NCI-H510A (cell line): ENCODE measurements around the gene CBFB.

Experiments used
- DNase-seq: peaks from one replicate; lab custom pipeline; 2025; lab: John Stamatoyannopoulos, UW

CBFB gene

DNA sequence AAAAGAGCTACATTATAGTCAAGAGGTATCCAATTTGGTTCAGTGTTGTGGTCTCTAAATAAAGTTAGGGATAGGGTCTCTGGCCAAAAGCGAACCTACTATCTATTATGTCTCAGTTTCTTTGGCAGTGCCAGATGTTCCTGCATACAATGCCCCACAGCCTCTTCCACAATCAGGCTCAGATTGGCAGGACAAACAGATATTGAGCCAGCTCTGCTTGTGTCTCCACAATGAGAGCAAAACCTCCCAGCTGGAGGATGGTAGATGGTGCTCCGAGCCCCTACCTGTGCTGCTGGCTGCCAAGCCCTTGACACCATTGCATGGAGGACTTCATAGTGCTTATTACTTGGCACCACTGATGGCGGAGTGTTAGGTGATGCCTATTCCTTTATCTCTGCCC, 100.5 kb downstream of the CBFB start:
- no peak for DNase-seq

DNA sequence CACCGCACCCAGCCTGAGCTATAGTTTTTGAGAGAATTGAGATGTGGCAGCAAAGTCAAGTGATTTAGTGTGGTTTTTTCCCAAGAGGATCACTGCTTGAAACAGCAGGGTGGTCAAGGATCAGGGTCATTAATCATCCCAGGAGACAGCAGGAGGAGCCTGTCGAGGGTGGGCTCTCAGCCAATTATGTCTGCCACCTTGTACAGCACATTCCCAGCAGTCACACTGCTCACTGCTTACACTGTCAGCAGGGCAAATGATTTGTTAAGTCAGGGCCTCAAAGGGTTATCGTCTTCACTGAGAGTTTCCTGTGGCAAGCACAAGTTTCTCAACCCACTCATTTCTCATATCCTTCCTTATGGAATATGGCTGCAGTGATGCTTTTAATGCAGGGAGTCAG, 108.7 kb downstream of the CBFB start:
- DNase-seq, result no peak

DNA sequence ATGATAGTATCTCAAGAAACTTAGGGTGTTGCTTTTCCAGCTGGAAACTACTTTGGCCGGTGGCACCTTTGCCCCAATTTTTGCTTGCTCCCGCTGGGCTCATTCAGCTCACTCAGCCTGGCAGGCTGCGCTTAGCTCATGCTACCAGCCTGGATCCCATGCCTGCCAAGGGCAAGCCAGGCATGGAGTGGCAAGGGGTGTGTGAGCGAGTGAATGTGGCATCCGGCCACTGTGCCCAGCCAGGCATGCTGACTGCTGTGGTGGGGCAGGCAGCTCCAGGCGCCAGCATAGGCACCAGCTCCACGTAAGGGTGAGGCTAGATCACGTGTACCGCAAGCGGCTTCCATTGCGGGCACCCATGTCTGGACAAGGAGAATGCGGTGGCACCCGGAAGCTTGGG, 112.4 kb downstream of the CBFB start:
- DNase-seq, result no peak

DNA sequence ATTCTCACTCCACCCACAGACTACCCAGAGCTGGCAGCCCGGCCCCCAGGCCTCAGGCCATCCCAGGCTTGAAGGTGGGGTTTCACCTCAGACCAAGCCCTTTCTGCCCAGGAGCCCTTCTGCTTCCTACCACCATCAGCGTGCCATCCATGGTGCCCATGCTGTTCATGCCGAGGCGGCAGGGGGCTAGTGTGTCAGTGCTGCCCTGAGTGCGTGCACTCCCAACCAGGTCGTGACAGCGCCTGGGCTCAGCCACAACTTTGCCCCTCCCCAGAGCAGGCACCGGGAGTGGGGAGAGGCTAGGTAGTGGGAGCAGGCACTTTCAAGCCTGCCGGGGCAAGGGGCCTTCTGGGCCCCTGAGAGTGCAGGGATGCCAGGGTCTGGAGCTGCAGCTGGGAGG, 113.4 kb downstream of the CBFB start:
- DNase-seq, result no peak

DNA sequence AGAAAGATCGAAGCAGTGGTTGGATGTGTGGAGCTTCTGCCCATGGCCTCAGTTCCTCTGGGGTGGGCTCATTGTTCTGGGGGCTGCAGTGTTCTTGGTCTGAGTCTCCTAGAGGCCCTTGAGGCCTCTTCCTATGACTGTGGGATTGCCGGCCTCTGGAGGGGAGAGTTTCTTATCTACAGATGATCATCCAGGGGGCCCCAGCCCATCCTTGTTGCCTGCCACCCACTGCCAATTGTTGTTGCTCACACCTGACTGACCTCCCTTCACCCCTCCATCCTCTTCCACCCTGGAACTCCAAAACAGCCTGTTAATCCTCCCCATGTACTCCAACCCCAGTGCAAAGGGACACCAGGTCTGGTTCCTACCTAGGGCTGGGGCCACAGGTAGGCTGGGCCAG, 116.0 kb downstream of the CBFB start:
- no peak for DNase-seq

DNA sequence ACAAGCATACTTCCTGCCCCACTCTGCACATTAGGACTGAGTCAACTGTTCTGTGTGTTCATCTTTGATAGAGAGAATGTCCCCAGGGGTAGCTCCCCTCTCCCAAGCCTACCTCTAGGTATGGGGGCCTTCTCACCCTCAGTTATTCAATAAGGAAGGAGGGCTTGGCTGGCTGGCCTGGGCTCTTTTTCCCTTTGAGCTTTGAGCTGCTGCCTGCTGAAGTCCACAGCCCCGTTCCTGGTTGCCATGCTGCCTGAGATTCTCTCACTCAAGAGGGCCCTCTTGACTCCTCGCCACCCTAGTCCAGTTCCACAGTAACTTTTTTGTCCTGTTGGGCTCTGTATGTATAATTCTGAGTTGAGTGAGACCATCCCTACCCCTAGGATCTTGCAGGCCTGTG, 116.8 kb downstream of the CBFB start:
- DNase-seq, result no peak

DNA sequence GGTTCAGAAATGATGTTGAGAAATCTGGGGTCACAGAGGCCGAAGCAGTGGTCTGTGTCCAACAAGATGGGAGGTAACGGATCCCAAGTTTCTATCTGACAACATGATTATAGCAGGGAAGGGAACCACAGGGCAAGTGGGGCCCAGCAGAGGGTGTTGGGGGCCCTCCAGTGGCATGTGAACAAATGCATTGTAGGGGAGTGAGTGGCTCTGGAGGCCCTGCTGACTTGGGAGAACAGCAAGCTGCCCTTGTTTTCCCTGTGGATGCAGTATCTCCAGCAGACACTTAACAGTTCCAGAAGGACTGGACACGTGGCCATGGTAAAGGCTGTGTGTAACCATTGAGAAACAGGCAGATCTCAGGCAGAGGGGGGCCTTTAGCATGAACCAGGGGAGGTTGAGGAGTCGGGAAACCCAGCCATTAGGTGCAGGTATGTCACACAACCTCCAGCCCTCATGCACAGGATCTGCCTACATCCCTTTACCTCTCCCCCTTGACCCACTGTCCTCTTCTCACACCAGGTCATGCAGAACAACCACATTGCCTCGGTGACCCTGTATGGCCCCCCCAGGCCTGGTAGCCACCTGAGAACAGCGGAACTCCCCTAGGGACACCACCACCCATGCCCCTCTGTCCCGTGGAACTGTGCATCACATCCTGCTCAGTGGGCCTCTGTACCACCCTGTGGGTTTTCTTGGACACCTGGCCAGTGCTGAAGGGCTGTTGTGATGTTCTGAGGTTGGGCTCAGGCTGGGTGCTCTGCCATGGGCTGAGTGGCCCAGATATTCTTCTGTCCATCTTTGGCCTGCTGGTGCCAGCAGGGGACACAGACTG, 117.8 kb downstream of the CBFB start:
- no peak for DNase-seq

DNA sequence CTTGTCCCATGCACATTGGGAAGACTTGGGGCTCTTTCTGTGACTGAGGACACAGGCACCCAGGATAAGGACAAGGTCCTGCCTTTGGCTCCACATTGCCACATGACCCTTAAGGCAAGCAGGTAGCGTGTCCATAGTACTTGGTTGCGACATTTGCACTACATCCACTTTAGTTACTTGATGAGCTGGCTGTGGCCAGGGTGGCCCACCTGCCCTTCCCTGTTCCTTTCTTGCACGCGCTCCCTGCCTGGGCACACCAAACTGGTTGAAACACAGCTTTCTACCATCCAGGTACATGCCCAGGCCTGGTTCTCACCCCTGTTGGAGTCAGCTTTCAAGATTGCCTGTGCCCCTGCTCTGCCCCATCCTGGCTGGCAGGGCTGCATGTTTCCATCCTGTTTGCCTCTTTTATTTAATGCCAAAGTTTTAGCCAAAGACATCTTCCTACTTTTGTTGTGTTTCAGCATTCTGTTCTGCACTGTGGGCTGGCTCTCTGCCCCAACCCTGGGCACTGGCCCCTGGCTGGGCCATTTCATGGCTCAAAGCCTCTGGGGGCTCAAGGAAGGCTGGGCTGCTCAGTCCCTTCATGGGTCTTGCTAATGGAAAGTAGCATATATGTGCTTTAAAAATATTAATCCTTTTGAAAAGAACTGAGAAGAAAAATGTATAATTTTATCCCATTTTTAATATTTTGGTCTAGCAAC, 118.6 kb downstream of the CBFB start:
- DNase-seq, result no peak

DNA sequence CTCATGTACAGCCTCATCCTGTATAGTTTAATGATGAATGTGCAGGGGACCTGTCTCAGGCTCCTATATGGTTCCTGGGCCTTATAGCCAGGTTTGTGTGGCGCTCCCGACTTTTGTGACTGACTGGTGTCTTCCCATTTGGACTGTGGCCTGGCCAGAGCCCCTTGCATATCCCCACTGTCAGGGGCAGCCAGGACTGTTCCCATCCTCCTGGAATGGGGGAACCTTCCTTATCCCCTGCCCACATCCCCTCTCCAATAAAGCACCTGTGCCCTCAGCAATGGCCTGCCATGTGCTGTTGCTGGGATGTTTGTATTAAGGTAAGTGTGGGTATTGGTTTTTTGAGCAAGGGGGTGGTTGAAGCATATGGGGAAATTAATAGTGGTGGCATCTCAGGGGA, 119.3 kb downstream of the CBFB start:
- DNase-seq, result no peak

DNA sequence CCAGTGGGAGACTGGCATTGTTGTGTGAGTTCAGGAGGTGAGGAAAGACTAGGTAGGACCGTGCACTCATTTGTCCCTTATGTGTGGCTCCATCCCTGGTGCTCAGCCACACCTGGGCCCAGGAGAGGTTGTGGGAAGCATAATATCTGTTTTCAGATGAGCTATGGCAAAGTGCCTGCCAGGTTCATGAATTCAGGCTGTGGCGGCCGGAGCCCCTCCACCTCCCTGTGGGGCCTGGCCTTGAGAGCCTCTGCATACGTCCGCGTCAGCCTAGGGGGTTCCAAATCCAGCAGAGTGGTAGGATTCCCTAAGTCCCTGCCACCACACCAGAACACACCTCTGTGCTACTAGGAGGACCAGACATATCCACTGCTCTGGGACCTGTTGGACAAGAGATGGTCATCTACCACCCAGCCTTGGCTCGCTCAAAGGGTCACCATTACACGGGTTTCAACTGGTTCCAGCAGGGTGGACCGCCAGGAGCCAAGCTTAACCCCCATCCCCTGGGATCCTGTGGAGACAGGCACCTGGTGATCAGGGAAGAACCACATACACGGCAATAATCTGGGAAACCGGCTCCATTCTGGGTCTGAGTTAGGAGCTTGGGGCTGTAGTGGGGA, 119.8 kb downstream of the CBFB start:
- DNase-seq, result no peak

DNA sequence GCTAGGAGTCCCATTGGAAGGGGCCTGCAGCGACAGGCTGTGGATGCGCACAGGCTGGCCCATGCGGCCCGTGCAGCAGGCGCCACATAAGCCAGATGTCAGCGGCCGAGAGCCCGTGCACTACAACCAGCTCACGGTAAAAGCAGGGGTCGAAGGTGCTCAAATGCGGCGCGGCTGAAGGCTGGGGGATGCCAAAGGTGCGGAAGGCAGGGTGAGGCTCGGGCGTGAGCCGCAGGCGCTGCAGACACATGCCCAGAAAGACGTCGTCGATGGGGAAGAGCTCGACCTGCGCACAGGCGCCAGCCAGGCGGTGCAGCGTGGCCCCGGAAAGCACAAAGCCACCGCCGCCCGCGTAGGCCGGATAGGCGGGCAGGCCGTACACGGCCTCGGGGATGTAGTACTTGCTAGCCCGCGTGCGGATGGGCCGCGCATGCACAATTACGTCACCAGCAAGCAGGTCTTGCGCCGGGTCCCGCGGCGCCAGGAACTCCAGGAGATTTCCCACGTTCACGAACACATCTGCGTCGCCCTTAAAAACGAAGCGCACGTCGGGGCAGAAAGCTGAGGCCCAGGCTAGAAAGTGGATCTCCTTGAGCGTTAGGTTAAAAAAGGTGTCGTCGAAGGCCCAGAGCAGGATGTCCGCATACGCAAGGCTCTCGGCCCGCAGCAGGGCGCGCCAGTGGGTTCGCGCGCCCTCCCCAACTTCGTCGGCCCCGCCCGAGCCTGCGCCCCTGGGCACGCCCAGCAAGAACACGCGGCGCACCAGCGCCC, 120.5 kb downstream of the CBFB start:
- DNase-seq, result no peak

DNA sequence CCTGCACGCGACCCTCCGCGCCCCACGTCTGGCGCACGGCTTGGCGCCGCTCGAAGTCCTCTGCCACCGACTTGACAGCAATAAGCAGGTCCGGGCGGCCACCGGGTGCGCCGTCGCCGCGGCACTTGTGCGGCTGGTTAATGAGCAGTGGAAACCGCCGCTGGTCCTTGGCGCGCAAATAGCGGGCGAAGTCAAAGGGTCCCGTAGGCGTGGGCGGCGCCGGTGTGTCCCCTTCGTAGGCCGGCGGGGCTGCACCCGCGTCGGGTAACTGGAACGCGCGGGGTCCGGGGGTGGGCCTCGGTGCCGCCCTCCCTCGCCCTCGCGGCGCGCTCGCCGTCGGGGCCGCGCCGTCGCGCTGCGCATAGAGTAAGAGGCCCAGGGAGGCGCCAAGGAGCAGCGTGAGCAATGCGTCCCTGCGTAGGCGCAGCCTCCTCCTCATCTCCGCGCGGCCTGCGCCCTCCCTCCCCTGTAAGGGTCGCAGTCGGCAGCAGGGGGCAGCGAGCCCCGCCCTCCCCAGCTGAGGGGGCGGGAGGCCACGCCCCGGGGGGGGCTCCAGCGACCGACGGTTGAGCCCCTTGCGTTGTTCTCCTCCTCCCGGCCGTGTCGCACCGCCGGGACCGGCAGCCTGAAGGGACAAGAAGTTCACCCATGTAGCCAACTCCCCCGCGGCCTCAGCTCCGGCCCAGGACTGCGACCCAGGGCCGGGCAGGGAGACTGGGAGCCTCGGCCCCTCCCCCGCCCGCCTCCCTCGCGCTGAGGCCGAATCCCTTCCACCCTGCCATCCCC, 121.3 kb downstream of the CBFB start:
- DNase-seq, result peak; percentile 33
